ENCODE measurements around the gene EXTL2.
A peak's percentile ranks its signal among the peaks of the same experiment; 100 is the strongest.
"Not testable (repeated sequence)": the region's sequence is repeated elsewhere in the genome, so short reads cannot be mapped to it uniquely, and the experiment has no call there.

The EXTL2 gene

GRCh38 chr1:100896481-100896982 lies 1.9 kb upstream of the EXTL2 start:
- DNase-seq: peak; percentile 76

GRCh38 chr1:100895540-100896480 lies 1.2 kb upstream of the EXTL2 start, which contains the start of gene SLC30A7:
SLC30A7 (plus strand) TSS chr1:100896090; CDS start chr1:100896263, 173 bp downstream.
- DNase-seq: peak; percentile 97

GRCh38 chr1:100893718-100894117 lies 924 bp downstream of the EXTL2 start:
- no peak for DNase-seq

- DNase-seq: no peak
Observed at GRCh38 chr1:100892554-100892953, 2.1 kb downstream of the EXTL2 start.

- DNase-seq: no peak
Observed at GRCh38 chr1:100891380-100891779, 3.3 kb downstream of the EXTL2 start.

GRCh38 chr1:100889869-100890482 lies 4.7 kb downstream of the EXTL2 start:
- DNase-seq: not testable (repeated sequence)

- not testable (repeated sequence) for DNase-seq
Observed at GRCh38 chr1:100889007-100889406, 5.6 kb downstream of the EXTL2 start.

GRCh38 chr1:100883963-100884362 lies 10.7 kb downstream of the EXTL2 start:
- no peak for DNase-seq

GRCh38 chr1:100882698-100883097 lies 11.9 kb downstream of the EXTL2 start:
- no peak for DNase-seq

- DNase-seq: no peak
Observed at GRCh38 chr1:100881687-100882086, 13.0 kb downstream of the EXTL2 start.

GRCh38 chr1:100879422-100879821 lies 15.2 kb downstream of the EXTL2 start:
- DNase-seq: no peak

- DNase-seq: no peak
Observed at GRCh38 chr1:100876291-100876690, 18.4 kb downstream of the EXTL2 start.

- DNase-seq: no peak
Observed at GRCh38 chr1:100875228-100875627, 19.4 kb downstream of the EXTL2 start.

GRCh38 chr1:100874433-100874832 lies 20.2 kb downstream of the EXTL2 start:
- DNase-seq: no peak

- DNase-seq: no peak
Observed at GRCh38 chr1:100869996-100870395, 24.6 kb downstream of the EXTL2 start.

GRCh38 chr1:100868364-100868995 lies 26.2 kb downstream of the EXTL2 start:
- no peak for DNase-seq

- no peak for DNase-seq
Observed at GRCh38 chr1:100866901-100867206, 27.8 kb downstream of the EXTL2 start.

- no peak for DNase-seq
Observed at GRCh38 chr1:100866041-100866900, 28.4 kb downstream of the EXTL2 start.

- DNase-seq: no peak
Observed at GRCh38 chr1:100862591-100862990, 32.1 kb downstream of the EXTL2 start.

- DNase-seq: no peak
Observed at GRCh38 chr1:100861379-100861778, 33.3 kb downstream of the EXTL2 start.

GRCh38 chr1:100860397-100860991 lies 34.1 kb downstream of the EXTL2 start:
- no peak for DNase-seq

GRCh38 chr1:100855116-100855515 lies 39.5 kb downstream of the EXTL2 start:
- not testable (repeated sequence) for DNase-seq
